SK-MEL-5 (cell line): ENCODE data around the gene CA10. TPM values are rescaled to one million over a fixed set of nuclear protein-coding genes. Genes with fewer than 3 reads are reported as not detected.

Source experiments
- DNase-seq: peaks from one replicate; pipeline ENCODE4 v3.0.0-alpha.2; 2016; ENCODE audit warnings: low read depth, low spot score
- in situ Hi-C: cut with HindIII; loops from 2 replicates; pipeline ENCODE4 v1.10.0; 2016; ENCODE audit warnings: low sequenced_read_pairs, high pct_unique_total_duplicates, low pct_unique_long_range_greater_than_20kb
- total RNA-seq: library from RNA; depleted of rRNA; stranded (reverse); fragments of >200 nt; shearing (Covaris generic); gene quantifications from 2 replicates; pipeline ENCODE4 v1.2.3, GENCODE V29; 2014

The CA10 gene
- total RNA-seq, 1 experiment from 2014 or later = not detected

GRCh38 chr17:51855806-51856205 is 302.7 kb downstream of the CA10 start:
- DNase-seq = no peak
- in situ Hi-C loops = no loop called here

GRCh38 chr17:51853857-51854256 is 304.7 kb downstream of the CA10 start:
- DNase-seq = no peak
- in situ Hi-C loops = no loop called here

- in situ Hi-C loops = no loop called here
- no peak for DNase-seq
Measured at GRCh38 chr17:51852603-51853002, 305.9 kb downstream of the CA10 start.

GRCh38 chr17:51850201-51850600 is 308.3 kb downstream of the CA10 start:
- DNase-seq = peak; percentile 43
- in situ Hi-C loops = no loop called here

GRCh38 chr17:51848451-51848850 is 310.1 kb downstream of the CA10 start:
- DNase-seq = peak; percentile 9
- in situ Hi-C loops = no loop called here

GRCh38 chr17:51846566-51846965 is 311.9 kb downstream of the CA10 start:
- DNase-seq = no peak
- in situ Hi-C loops = no loop called here

- in situ Hi-C loops = no loop called here
- no peak for DNase-seq
Measured at GRCh38 chr17:51845776-51846175, 312.7 kb downstream of the CA10 start.

- in situ Hi-C loops = no loop called here
- DNase-seq = no peak
Measured at GRCh38 chr17:51842763-51843162, 315.8 kb downstream of the CA10 start.

DNA sequence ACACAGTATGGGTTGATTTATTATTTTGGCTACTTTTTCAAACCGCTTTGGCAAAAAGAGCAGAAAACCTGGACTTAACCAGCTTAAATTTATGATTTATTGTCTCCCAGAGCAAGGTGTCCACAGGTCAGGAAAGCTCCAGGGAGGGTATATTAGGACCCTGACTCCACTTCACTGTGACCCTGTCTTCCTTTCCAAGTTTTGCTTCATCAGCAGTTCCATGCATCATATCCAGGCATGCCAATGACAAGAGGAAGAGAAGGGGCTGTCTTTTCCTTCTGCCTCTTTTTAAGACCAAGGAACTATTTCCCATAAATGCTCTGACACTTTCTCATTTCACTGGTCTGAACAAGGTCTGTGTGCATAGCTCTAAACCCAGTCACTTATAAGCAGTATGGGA is 316.8 kb downstream of the CA10 start:
- DNase-seq = no peak
- in situ Hi-C loops = no loop called here

DNA sequence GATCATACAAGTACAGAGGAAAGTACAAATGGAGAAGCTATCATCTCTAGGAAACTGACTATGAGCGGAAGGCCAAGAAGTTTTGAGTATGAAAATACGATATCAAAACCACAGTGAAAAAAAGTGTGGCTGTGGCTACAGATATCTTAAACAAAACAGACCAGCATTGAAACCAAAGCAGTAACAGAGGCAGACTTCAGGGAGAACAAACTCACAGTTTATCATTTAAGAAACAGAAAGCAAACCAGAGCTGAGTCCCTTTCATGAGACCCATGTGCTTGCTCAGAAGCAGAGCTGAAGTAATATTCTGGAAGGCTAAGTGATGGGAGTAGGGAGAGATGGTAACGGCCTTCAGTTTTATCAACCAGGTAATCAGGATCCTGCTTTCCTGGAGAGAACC is 317.8 kb downstream of the CA10 start:
- no peak for DNase-seq
- in situ Hi-C loops = no loop called here

DNA sequence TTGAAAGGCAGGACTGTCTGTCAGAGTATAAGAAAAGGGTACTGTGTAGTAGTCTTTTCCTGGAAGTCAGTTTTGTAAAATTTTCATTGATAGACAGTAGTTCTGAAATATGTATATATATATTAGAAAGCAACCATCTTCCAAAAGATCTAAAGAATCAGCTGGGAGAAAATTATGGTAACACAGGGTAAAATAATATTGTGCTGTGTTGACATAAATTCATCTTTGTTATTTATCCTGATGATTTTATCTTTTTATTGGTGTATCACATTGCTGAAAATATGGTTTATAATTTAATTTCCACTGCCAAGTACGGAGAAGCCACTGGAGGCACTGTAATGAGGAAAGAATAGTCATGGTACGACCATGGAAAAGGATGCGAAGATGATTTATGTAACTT is 324.9 kb downstream of the CA10 start:
- in situ Hi-C loops = no loop called here
- no peak for DNase-seq

DNA sequence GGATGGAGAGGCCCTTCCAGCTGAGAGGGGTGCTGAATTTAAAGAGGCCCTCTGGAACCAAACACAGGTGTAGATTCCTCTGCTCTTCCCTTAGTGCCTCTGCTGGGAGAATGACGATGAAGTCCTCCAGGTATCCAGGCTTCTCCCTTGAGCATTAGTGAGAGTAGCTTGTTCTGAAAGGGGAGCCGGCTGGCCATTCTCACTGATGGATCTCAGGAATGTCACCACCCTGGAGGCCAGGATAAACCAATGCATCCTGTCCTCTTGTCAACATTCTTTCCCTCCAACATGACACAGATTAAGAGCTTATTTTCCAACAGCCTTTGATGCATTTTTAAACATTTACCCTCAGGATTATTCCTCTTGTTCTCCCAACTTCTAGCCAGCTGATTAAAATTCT is 325.5 kb downstream of the CA10 start:
- DNase-seq = no peak
- in situ Hi-C loops = no loop called here

DNA sequence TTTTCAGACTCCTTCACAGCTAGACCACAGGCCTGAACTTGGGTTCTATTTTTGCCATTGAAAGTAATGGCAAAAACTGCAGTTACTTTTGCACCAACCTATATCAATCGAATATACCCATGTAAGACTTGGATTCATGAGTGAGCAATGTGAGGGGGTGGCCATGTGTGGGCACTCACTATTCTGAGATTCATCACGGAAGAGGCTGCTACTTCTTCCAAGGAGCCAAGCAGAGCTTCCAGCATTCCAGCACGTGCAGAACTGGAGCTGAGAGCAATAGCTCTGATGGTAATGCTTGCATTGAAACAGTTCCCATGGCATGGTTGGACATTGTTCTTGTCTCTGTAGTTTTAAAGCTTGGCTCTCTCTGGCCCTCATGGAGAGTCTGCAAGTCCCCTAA is 327.6 kb downstream of the CA10 start:
- DNase-seq = no peak
- in situ Hi-C loops = no loop called here

DNA sequence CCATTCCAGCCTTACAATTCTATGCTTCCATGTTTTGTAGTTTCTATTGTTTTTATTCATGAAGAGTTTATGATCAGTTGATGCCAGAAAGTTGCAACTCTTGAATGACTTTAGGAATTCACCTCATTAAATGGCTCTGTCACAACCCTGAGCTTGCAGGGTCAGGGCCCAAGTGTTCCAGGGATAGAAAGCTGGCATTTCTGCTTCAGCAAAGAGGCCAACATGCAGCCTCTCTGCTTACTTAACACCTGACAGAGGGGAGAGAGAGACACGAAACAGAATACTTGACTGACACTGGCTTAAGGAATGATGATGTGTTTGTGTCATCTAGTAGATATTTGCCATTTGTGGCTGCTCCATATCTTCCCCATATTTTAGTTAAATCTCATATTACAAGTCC is 328.1 kb downstream of the CA10 start:
- DNase-seq = no peak
- in situ Hi-C loops = no loop called here

DNA sequence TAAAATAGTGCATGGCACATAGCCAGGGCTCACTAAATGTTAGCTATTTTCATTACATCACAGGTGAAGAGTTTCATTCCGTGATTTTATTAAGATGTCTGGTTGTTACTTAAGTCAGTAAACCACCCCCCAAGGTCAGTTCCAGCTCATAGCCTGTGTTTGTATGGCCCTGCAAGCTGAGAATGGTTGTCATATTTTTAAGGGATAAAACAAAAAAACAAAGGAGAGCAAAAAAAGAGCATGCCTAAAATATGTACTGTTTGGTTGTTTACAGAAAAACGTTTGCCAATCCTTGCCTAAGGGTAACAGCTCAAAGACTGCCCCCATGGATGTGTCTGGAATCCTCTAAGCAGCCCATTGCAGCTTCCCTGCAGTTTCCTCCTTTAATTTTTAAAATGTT is 329.6 kb downstream of the CA10 start:
- no peak for DNase-seq
- in situ Hi-C loops = no loop called here

- DNase-seq = no peak
- in situ Hi-C loops = no loop called here
Measured at GRCh38 chr17:51827140-51827539, 331.4 kb downstream of the CA10 start.

DNA sequence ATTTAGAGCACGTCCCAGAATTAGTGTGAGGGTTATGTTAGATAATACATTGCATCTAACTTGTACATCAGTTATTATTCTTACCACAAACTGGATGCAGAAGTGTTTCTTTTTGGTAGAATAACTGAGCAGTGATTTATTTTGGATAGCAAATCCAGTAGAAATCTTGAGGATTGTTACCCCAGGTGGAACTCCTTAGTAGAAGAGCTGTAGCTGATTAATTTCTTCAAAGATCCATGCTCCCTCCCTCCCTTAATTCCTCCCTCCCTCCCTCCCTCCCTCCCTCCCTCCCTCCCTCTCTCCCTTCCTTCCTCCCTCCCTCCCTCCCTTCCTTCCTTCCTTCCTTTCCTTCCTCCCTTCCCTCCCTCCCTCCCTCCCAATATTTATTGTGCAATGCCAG is 337.7 kb downstream of the CA10 start:
- in situ Hi-C loops = no loop called here
- DNase-seq = no peak

DNA sequence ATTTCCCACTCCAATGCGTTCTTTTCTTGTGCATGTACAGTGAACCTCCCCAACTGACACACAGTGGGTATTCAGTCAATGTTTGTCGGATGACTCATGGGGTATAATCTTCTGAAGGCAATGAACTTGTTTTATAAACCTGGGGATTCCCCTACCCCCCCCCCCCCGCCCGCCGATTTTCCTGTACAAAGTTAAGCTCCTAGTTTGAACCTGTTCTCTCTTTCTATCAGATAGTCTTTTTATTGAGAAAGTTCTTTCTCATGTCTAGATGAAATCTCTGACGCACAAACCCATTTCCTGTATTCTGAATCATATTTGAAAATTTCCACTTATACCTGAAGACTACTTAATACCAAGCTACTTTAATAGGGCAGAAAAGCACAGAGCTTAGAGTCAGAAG is 338.3 kb downstream of the CA10 start:
- in situ Hi-C loops = no loop called here
- no peak for DNase-seq

GRCh38 chr17:51819341-51820219 is 338.9 kb downstream of the CA10 start:
- DNase-seq = no peak
- in situ Hi-C loops = no loop called here

DNA sequence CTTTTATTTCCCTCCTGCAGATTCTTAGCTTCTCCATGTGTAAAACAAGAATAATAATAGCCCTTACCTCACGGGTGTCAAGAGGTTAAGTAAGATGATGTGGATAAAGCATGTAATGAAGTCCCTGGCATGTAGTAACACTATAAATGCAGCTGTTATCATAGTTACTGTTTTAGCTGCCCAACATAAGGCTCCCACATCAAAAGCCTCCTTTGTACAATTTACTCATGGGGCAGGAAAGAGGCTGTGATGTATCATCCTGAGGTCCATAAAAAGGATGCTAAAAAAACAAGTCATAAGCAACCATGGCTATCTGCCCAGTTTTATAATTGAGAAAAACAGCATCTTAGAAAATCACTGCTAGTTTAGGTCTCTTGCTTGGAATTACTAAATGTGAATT is 339.7 kb downstream of the CA10 start:
- in situ Hi-C loops = no loop called here
- no peak for DNase-seq
